Measurements from ENCODE around the gene KPNA2. TPM values are rescaled to one million over a fixed set of nuclear protein-coding genes. Genes with fewer than 3 reads are reported as not detected.
"Not testable (repeated sequence)": the region's sequence is repeated elsewhere in the genome, so short reads cannot be mapped to it uniquely, and the experiment has no call there.

The KPNA2 gene
- total RNA-seq, 2 experiments from 2014 or later, result 64.4 to 65.9 TPM

- Histone ChIP-seq H3K27ac (ENCODE audit: low read depth in 1 of 2, low read length in 2 of 2) (no peak overlapping the region), H3K9me3 (ENCODE audit: control insufficient read depth in 1 of 2, insufficient read depth in 1 of 2, low read length in 2 of 2) (no peaks in the 10 kb centered on the region), H3K4me1 (ENCODE audit: insufficient read depth, low read length) (no peaks in the 10 kb centered on the region), H3K27me3 (ENCODE audit: control insufficient read depth in 1 of 2, insufficient read depth in 2 of 2, low read length in 2 of 2) (no peaks in the 10 kb centered on the region), H3K4me3 (ENCODE audit: low read length) (no peak overlapping the region), H3K36me3 (ENCODE audit: insufficient read depth, low read length) (no peaks in the 10 kb centered on the region)
- POLR2A ChIA-PET, result no interaction called here
- no peaks in the 10 kb centered on the region for H3K4me1 Mint-ChIP-seq (ENCODE audit: low read depth)
- no peak overlapping the region for H3K27ac Mint-ChIP-seq
- intact Hi-C loops (cut with DNase I, micrococcal nuclease), result no loop called here
- ATAC-seq (ENCODE audit: poor library complexity), result no peak
- CTCF ChIA-PET, result interaction anchor here (0.6 kb wide), 1 partner anchor 12 kb away, joined by 3 read pairs; no protein-coding TSS in a partner anchor
- no peak overlapping the region for H3K4me3 Mint-ChIP-seq
- DNase-seq, result no peak
- no peaks in the 10 kb centered on the region for H3K27me3 Mint-ChIP-seq
- H3K9me3 Mint-ChIP-seq, result no peaks in the 10 kb centered on the region
- no peaks in the 10 kb centered on the region for H3K36me3 Mint-ChIP-seq (ENCODE audit: low read depth)
- no peak for TF ChIP-seq CTCF (IDR thresholded peaks at IDR 0.05)
These were observed 38.7 kb downstream of the KPNA2 start for GRCh38 chr17:68074279-68074678.

GRCh38 chr17:68075953-68076607 is 40.5 kb downstream of the KPNA2 start:
- ATAC-seq (ENCODE audit: poor library complexity); H3K36me3 Mint-ChIP-seq (ENCODE audit: low read depth); H3K27me3 Mint-ChIP-seq; H3K4me3 Mint-ChIP-seq; H3K4me3 ChIP-seq (ENCODE audit: low read length); DNase-seq; CTCF ChIA-PET; H3K4me1 Mint-ChIP-seq (ENCODE audit: low read depth); H3K27ac ChIP-seq (ENCODE audit: low read depth in 1 of 2, low read length in 2 of 2); H3K27ac Mint-ChIP-seq; POLR2A ChIA-PET; H3K4me1 ChIP-seq (ENCODE audit: insufficient read depth, low read length); H3K9me3 Mint-ChIP-seq; intact Hi-C loops (cut with DNase I, micrococcal nuclease); H3K36me3 ChIP-seq (ENCODE audit: insufficient read depth, low read length); H3K9me3 ChIP-seq (ENCODE audit: control insufficient read depth in 1 of 2, insufficient read depth in 1 of 2, low read length in 2 of 2); H3K27me3 ChIP-seq (ENCODE audit: control insufficient read depth in 1 of 2, insufficient read depth in 2 of 2, low read length in 2 of 2): not testable (repeated sequence)

GRCh38 chr17:68077498-68077897 is 42.0 kb downstream of the KPNA2 start:
- POLR2A ChIA-PET; H3K4me3 Mint-ChIP-seq; CTCF ChIA-PET; H3K9me3 Mint-ChIP-seq; H3K27me3 ChIP-seq (ENCODE audit: control insufficient read depth in 1 of 2, insufficient read depth in 2 of 2, low read length in 2 of 2); H3K36me3 ChIP-seq (ENCODE audit: insufficient read depth, low read length); H3K4me1 ChIP-seq (ENCODE audit: insufficient read depth, low read length); H3K4me1 Mint-ChIP-seq (ENCODE audit: low read depth); ATAC-seq (ENCODE audit: poor library complexity); H3K27ac ChIP-seq (ENCODE audit: low read depth in 1 of 2, low read length in 2 of 2); intact Hi-C loops (cut with DNase I, micrococcal nuclease); H3K27me3 Mint-ChIP-seq; DNase-seq; H3K4me3 ChIP-seq (ENCODE audit: low read length); H3K27ac Mint-ChIP-seq; H3K9me3 ChIP-seq (ENCODE audit: control insufficient read depth in 1 of 2, insufficient read depth in 1 of 2, low read length in 2 of 2); H3K36me3 Mint-ChIP-seq (ENCODE audit: low read depth): not testable (repeated sequence)

GRCh38 chr17:68080411-68081150 is 45.0 kb downstream of the KPNA2 start:
- intact Hi-C loops (cut with DNase I, micrococcal nuclease), result no loop called here
- ATAC-seq (ENCODE audit: poor library complexity) (no peak), DNase-seq (no peak)
- H3K4me1 Mint-ChIP-seq (ENCODE audit: low read depth), result peaks cover 14% of the 10 kb centered on the region
- no peak overlapping the region for H3K4me3 ChIP-seq (ENCODE audit: low read length)
- no peaks in the 10 kb centered on the region for H3K36me3 Mint-ChIP-seq (ENCODE audit: low read depth)
- peaks cover 9% of the 10 kb centered on the region for H3K4me1 ChIP-seq (ENCODE audit: insufficient read depth, low read length)
- POLR2A ChIA-PET, result no interaction called here
- no peak for TF ChIP-seq CTCF (IDR thresholded peaks at IDR 0.05)
- no peaks in the 10 kb centered on the region for H3K27me3 Mint-ChIP-seq
- no peaks in the 10 kb centered on the region for H3K9me3 ChIP-seq (ENCODE audit: control insufficient read depth in 1 of 2, insufficient read depth in 1 of 2, low read length in 2 of 2)
- H3K36me3 ChIP-seq (ENCODE audit: insufficient read depth, low read length), result no peaks in the 10 kb centered on the region
- CTCF ChIA-PET, result no interaction called here
- H3K4me3 Mint-ChIP-seq, result no peak overlapping the region
- peaks cover 3% of the 10 kb centered on the region for H3K9me3 Mint-ChIP-seq
- H3K27ac ChIP-seq (ENCODE audit: low read depth in 1 of 2, low read length in 2 of 2), result no peak overlapping the region
- no peak overlapping the region for H3K27ac Mint-ChIP-seq
- no peaks in the 10 kb centered on the region for H3K27me3 ChIP-seq (ENCODE audit: control insufficient read depth in 1 of 2, insufficient read depth in 2 of 2, low read length in 2 of 2)

GRCh38 chr17:68081305-68082265 is 46.0 kb downstream of the KPNA2 start:
- not testable (repeated sequence) for DNase-seq; ATAC-seq (ENCODE audit: poor library complexity)

More at GRCh38 chr17:68081305-68082265, 46.0 kb downstream of the KPNA2 start:
- Mint-ChIP-seq H3K4me3 (peak overlapping the region; percentile 30), H3K4me1 (ENCODE audit: low read depth) (peaks cover 24% of the 10 kb centered on the region)
- H3K4me3 ChIP-seq (ENCODE audit: low read length); CTCF ChIA-PET; H3K27ac ChIP-seq (ENCODE audit: low read depth in 1 of 2, low read length in 2 of 2); intact Hi-C loops (cut with DNase I, micrococcal nuclease); H3K36me3 Mint-ChIP-seq (ENCODE audit: low read depth); H3K27me3 ChIP-seq (ENCODE audit: control insufficient read depth in 1 of 2, insufficient read depth in 2 of 2, low read length in 2 of 2); H3K27ac Mint-ChIP-seq; H3K9me3 Mint-ChIP-seq; H3K9me3 ChIP-seq (ENCODE audit: control insufficient read depth in 1 of 2, insufficient read depth in 1 of 2, low read length in 2 of 2); H3K36me3 ChIP-seq (ENCODE audit: insufficient read depth, low read length); POLR2A ChIA-PET; H3K27me3 Mint-ChIP-seq: not testable (repeated sequence)
- peaks cover 19% of the 10 kb centered on the region for H3K4me1 ChIP-seq (ENCODE audit: insufficient read depth, low read length)

Data from CD4-positive, alpha-beta T cell (primary cell).